ENCODE measurements around the gene TOR3A. TPM values are rescaled to one million over a fixed set of nuclear protein-coding genes. Genes with fewer than 3 reads are reported as not detected.

Gene TOR3A
- polyA plus RNA-seq, 2 of the 4 experiments (the other 2 are of a cell fraction) = 30.7 to 44.5 TPM

DNA sequence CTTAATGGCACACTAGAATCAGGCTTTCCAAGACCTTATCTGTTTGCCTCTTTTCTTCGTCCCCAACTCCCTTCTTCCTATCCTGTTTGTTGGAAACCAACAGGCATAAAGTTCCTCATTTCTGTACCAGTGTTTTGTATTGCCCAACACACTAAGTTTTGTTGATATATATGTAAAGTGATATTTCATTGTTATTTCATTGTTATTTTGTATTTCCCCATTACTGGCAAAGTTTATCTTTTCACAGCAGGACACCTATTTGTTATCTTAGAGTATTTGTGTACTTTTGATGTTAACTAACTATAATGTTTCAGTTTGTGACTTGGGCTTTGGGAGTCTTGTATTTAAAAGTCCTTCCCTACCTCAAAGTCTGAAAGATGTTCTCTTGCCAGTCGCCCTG lies 29.1 kb upstream of the TOR3A start:
- no peak for DNase-seq (ENCODE audit: low read depth in 1 of 2, low spot score in 1 of 2)
- peaks cover 5% of the 10 kb centered on the region; the same call in 1 of the 3 replicates for H3K4me1 ChIP-seq
- WGBS (ENCODE audit: missing lambda C conversion rate) = 87% methylated on average over 2 of the region's 2 CpGs
- no peak for ATAC-seq
- no peak overlapping the region for H3K27ac ChIP-seq
- POLR2A ChIA-PET = no interaction called here
- H3K4me3 ChIP-seq = no peak overlapping the region
- no peak for FAIRE-seq
- peaks cover 9% of the 10 kb centered on the region; the same call in 2 of the 3 replicates for H3K9me3 ChIP-seq
- no peak overlapping the region for H3K4me2 ChIP-seq
- CTCF ChIA-PET = no interaction called here
- TF ChIP-seq HOXA7 (CRISPR knock-in tag; IDR thresholded peaks at IDR 0.05) (no peak), CHD4 (IDR thresholded peaks at IDR 0.05; ENCODE audit: borderline replicate concordance) (no peak), ZSCAN20 (CRISPR knock-in tag; IDR thresholded peaks at IDR 0.05) (no peak), CEBPB (IDR thresholded peaks at IDR 0.05) (no peak), MAZ (IDR thresholded peaks at IDR 0.05; ENCODE audit: borderline replicate concordance, low read depth, low read length) (no peak), EHF (CRISPR knock-in tag; IDR thresholded peaks at IDR 0.05) (no peak), MYC (IDR thresholded peaks at IDR 0.05; ENCODE audit: borderline replicate concordance, low read length) (no peak), HOXB5 (CRISPR knock-in tag; IDR thresholded peaks at IDR 0.05) (no peak), POLR2A (IDR thresholded peaks at IDR 0.05; ENCODE audit: low read length) (no peak), CBX2 (IDR thresholded peaks at IDR 0.05; ENCODE audit: borderline replicate concordance, low read depth) (no peak), NPAS2 (CRISPR knock-in tag; IDR thresholded peaks at IDR 0.05; ENCODE audit: borderline replicate concordance) (no peak), CBX8 (IDR thresholded peaks at IDR 0.05) (no peak), ZC3H11A (IDR thresholded peaks at IDR 0.05) (no peak), CHD2 (IDR thresholded peaks at IDR 0.05; ENCODE audit: low read length, partially characterized antibody) (no peak), NFE2L2 (conservative IDR thresholded peaks at IDR 0.05; ENCODE audit: low read length) (no peak), HOXB13 (CRISPR knock-in tag; IDR thresholded peaks at IDR 0.05; ENCODE audit: low read depth) (no peak)

GRCh38 chr1:179053486-179053885 lies 28.4 kb upstream of the TOR3A start:
- Histone ChIP-seq H3K9me3 (peaks cover 9% of the 10 kb centered on the region; the same call in 2 of the 3 replicates), H3K4me3 (no peak overlapping the region), H3K27ac (no peak overlapping the region), H3K4me1 (peaks cover 10% of the 10 kb centered on the region), H3K4me2 (no peak overlapping the region)
- FAIRE-seq = no peak
- no peak for DNase-seq (ENCODE audit: low read depth in 1 of 2, low spot score in 1 of 2)
- ChIA-PET CTCF (no interaction called here), POLR2A (no interaction called here)
- no peak for TF ChIP-seq ZFP36 (IDR thresholded peaks at IDR 0.05; ENCODE audit: borderline replicate concordance, partially characterized antibody)
- no peak for TF ChIP-seq BHLHE40 (IDR thresholded peaks at IDR 0.05; ENCODE audit: low read depth, low read length)
- TF ChIP-seq PHF8 (IDR thresholded peaks at IDR 0.05; ENCODE audit: borderline replicate concordance, low read depth) = no peak
- TF ChIP-seq GATA3 (IDR thresholded peaks at IDR 0.05; ENCODE audit: borderline replicate concordance) = no peak
- no peak for TF ChIP-seq NR3C1 (IDR thresholded peaks at IDR 0.05)
- no peak for TF ChIP-seq RNF2 (IDR thresholded peaks at IDR 0.05; ENCODE audit: borderline replicate concordance, low read depth)
- 79% methylated on average over 2 of the region's 2 CpGs for WGBS (ENCODE audit: missing lambda C conversion rate)
- no peak for ATAC-seq

DNA sequence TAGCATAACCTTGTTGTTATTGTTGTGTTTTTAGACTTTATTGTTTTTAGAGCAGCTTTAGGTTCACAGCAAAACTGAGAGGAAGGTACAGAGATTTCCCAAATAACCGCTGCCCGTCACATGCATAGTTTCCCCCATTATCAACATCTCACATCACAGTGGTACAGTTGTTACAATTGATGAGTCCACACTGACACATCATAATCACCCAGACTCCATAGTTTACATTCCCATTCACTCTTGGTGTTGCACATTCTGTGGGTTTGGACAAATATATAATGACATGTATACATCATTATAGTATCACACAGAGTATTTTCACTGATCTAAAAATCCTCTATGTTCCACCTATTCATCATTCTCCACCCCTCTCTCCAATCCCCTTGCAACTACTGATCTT lies 25.9 kb upstream of the TOR3A start:
- Histone ChIP-seq H3K9me3 (peaks cover 9% of the 10 kb centered on the region; the same call in 2 of the 3 replicates), H3K4me1 (peaks cover 33% of the 10 kb centered on the region), H3K4me2 (no peak overlapping the region), H3K27ac (no peak overlapping the region), H3K4me3 (no peak overlapping the region)
- WGBS (ENCODE audit: missing lambda C conversion rate) = 97% methylated on average over 2 of the region's 2 CpGs
- ATAC-seq = no peak
- no peak for FAIRE-seq
- ChIA-PET POLR2A (no interaction called here), CTCF (no interaction called here)
- no peak for TF ChIP-seq SREBF2 (IDR thresholded peaks at IDR 0.05)
- no peak for DNase-seq (ENCODE audit: low read depth in 1 of 2, low spot score in 1 of 2)

Measured in A549 (cell line).